ENCODE measurements around the gene CDH23.
A peak's percentile ranks its signal among the peaks of the same experiment; 100 is the strongest.

CDH23 gene

GRCh38 chr10:71494476-71494875 lies 97.8 kb downstream of the CDH23 start:
- no peak for DNase-seq

- no peak for DNase-seq
Observed at GRCh38 chr10:71494980-71495381, 98.3 kb downstream of the CDH23 start.

- no peak for DNase-seq
Observed at GRCh38 chr10:71496927-71497762, 100.4 kb downstream of the CDH23 start.

GRCh38 chr10:71497763-71498326 lies 101.1 kb downstream of the CDH23 start:
- DNase-seq: no peak

GRCh38 chr10:71501402-71501801 lies 104.7 kb downstream of the CDH23 start:
- no peak for DNase-seq

- DNase-seq: no peak
Observed at GRCh38 chr10:71502190-71502589, 105.5 kb downstream of the CDH23 start.

- no peak for DNase-seq
Observed at GRCh38 chr10:71502851-71503250, 106.1 kb downstream of the CDH23 start.

GRCh38 chr10:71504168-71504567 lies 107.4 kb downstream of the CDH23 start:
- no peak for DNase-seq

- no peak for DNase-seq
Observed at GRCh38 chr10:71504570-71504969, 107.8 kb downstream of the CDH23 start.

- no peak for DNase-seq
Observed at GRCh38 chr10:71505862-71506261, 109.1 kb downstream of the CDH23 start.

GRCh38 chr10:71509444-71509843 lies 112.7 kb downstream of the CDH23 start:
- DNase-seq: no peak

GRCh38 chr10:71511206-71511605 lies 114.5 kb downstream of the CDH23 start:
- no peak for DNase-seq

- DNase-seq: no peak
Observed at GRCh38 chr10:71512312-71512711, 115.6 kb downstream of the CDH23 start.

- DNase-seq: peak; percentile 8
Observed at GRCh38 chr10:71512761-71513539, 116.2 kb downstream of the CDH23 start.

GRCh38 chr10:71513540-71513853 lies 116.8 kb downstream of the CDH23 start:
- no peak for DNase-seq

- DNase-seq: no peak
Observed at GRCh38 chr10:71513936-71514335, 117.2 kb downstream of the CDH23 start.

- DNase-seq: no peak
Observed at GRCh38 chr10:71515531-71516172, 118.9 kb downstream of the CDH23 start.

GRCh38 chr10:71516890-71517289 lies 120.2 kb downstream of the CDH23 start:
- no peak for DNase-seq

- no peak for DNase-seq
Observed at GRCh38 chr10:71517298-71518169, 120.8 kb downstream of the CDH23 start.

- DNase-seq: no peak
Observed at GRCh38 chr10:71520042-71520441, 123.3 kb downstream of the CDH23 start.

- no peak for DNase-seq
Observed at GRCh38 chr10:71521504-71522441, 125.1 kb downstream of the CDH23 start.
